Glutamatergic neuron (in vitro differentiated cells): ENCODE results near the gene OR7G3. TPM values are rescaled to one million over a fixed set of nuclear protein-coding genes. Genes with fewer than 3 reads are reported as not detected.

Experiments
- DNase-seq: peaks from one replicate; pipeline ENCODE4 v3.0.0; 2022
- H3K27ac Mint-ChIP-seq: one replicate; pipeline ENCODE4 v1.8.0; 2020; ENCODE audit warnings: mild to moderate bottlenecking, mixed read lengths, inconsistent platforms; ENCODE audit not compliant: unreplicated experiment
- H3K27me3 Mint-ChIP-seq: one replicate; pipeline ENCODE4 v1.8.0; 2020; ENCODE audit warnings: mild to moderate bottlenecking, moderate library complexity, mixed read lengths, inconsistent platforms; ENCODE audit not compliant: unreplicated experiment
- H3K36me3 Mint-ChIP-seq: one replicate; pipeline ENCODE4 v1.8.0; 2020; ENCODE audit warnings: mild to moderate bottlenecking, mixed read lengths, inconsistent platforms; ENCODE audit not compliant: unreplicated experiment
- H3K4me1 Mint-ChIP-seq: one replicate; pipeline ENCODE4 v1.8.0; 2020; ENCODE audit warnings: mild to moderate bottlenecking, low read depth, mixed read lengths, inconsistent platforms; ENCODE audit not compliant: unreplicated experiment
- H3K4me3 Mint-ChIP-seq: one replicate; pipeline ENCODE4 v1.8.0; 2020; ENCODE audit warnings: mild to moderate bottlenecking, mixed read lengths, inconsistent platforms; ENCODE audit not compliant: unreplicated experiment
- H3K9me3 Mint-ChIP-seq: one replicate; pipeline ENCODE4 v1.8.0; 2020; ENCODE audit warnings: mild to moderate bottlenecking, moderate library complexity, mixed read lengths, inconsistent platforms; ENCODE audit not compliant: unreplicated experiment
- total RNA-seq: library from RNA; stranded (reverse); fragmentation: NEBNext Ultra II Directional; extraction: Animal tissue kit (Norgen Biotek cat#: 25700); gene quantifications from one replicate; pipeline ENCODE4 v1.2.1, GENCODE V29; 2021; ENCODE audit not compliant: unreplicated experiment
- TF ChIP-seq, protein P1 (sequence below): fragments of 200-600 bp; sonication (generic); IDR thresholded peaks from one replicate; pipeline ENCODE4 v1.5.0; 2021; ENCODE audit not compliant: partially characterized antibody, unreplicated experiment

Gene OR7G3
- total RNA-seq, 1 donor from 2014 or later: not detected

- Mint-ChIP-seq H3K27ac (no peak overlapping the region), H3K4me3 (no peak overlapping the region), H3K36me3 (no peaks in the 10 kb centered on the region), H3K9me3 (peaks cover 2% of the 10 kb centered on the region), H3K4me1 (no peaks in the 10 kb centered on the region), H3K27me3 (no peaks in the 10 kb centered on the region)
- no peak for DNase-seq
- TF ChIP-seq, protein P1, sequence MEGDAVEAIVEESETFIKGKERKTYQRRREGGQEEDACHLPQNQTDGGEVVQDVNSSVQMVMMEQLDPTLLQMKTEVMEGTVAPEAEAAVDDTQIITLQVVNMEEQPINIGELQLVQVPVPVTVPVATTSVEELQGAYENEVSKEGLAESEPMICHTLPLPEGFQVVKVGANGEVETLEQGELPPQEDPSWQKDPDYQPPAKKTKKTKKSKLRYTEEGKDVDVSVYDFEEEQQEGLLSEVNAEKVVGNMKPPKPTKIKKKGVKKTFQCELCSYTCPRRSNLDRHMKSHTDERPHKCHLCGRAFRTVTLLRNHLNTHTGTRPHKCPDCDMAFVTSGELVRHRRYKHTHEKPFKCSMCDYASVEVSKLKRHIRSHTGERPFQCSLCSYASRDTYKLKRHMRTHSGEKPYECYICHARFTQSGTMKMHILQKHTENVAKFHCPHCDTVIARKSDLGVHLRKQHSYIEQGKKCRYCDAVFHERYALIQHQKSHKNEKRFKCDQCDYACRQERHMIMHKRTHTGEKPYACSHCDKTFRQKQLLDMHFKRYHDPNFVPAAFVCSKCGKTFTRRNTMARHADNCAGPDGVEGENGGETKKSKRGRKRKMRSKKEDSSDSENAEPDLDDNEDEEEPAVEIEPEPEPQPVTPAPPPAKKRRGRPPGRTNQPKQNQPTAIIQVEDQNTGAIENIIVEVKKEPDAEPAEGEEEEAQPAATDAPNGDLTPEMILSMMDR: no peak
Measured at GRCh38 chr19:9078651-9079050, 48.1 kb downstream of the OR7G3 start.

DNA sequence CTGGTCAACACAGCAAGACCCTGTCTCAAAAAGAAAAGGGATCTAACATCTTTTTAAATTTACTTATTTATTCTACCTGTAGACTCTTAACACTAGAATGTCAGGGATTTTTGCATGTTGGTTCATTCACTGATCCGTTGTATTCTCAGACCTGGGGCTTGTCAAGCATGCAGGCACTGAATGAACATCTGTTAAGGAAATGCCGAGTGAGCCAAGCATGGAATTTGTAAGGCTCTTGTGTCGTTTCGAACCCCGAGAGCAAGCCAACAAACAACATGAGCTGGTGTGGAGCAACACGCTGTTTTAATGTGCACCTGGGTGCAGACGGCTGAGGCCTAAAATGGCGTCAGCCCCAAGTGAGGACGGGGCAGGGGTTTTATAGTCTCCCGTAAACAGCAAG is 49.8 kb downstream of the OR7G3 start:
- no peak overlapping the region for H3K27ac Mint-ChIP-seq
- TF ChIP-seq, protein P1: no peak
- peaks cover 2% of the 10 kb centered on the region for H3K9me3 Mint-ChIP-seq
- H3K36me3 Mint-ChIP-seq: no peaks in the 10 kb centered on the region
- DNase-seq: no peak
- H3K27me3 Mint-ChIP-seq: no peaks in the 10 kb centered on the region
- H3K4me1 Mint-ChIP-seq: no peaks in the 10 kb centered on the region
- H3K4me3 Mint-ChIP-seq: no peak overlapping the region

Other genes starting within 250 kb of the OR7G3 start
- not detected for gene MUC16, start 116.5 kb downstream of the OR7G3 start, total RNA-seq
- gene OR1M1, start 39.9 kb downstream of the OR7G3 start, total RNA-seq: not detected
- gene OR7G2, start 19.5 kb downstream of the OR7G3 start, total RNA-seq: not detected
- gene OR7G1, start 11.2 kb downstream of the OR7G3 start, total RNA-seq: not detected
- 36.8 TPM for gene ZNF317, start 13.4 kb upstream of the OR7G3 start, total RNA-seq
- not detected for gene OR7D2, start 52.0 kb upstream of the OR7G3 start, total RNA-seq
- gene OR7D4, start 92.6 kb upstream of the OR7G3 start, total RNA-seq: not detected
- not detected for gene OR7E24, start 124.0 kb upstream of the OR7G3 start, total RNA-seq
- 9.7 TPM for gene ZNF699, start 182.9 kb upstream of the OR7G3 start, total RNA-seq
- 23.6 TPM for gene ZNF559, start 197.2 kb upstream of the OR7G3 start, total RNA-seq
- gene ZNF177, start 236.1 kb upstream of the OR7G3 start, total RNA-seq: 6.7 TPM